Measurements from ENCODE around the gene LEMD2.

Gene LEMD2

DNA sequence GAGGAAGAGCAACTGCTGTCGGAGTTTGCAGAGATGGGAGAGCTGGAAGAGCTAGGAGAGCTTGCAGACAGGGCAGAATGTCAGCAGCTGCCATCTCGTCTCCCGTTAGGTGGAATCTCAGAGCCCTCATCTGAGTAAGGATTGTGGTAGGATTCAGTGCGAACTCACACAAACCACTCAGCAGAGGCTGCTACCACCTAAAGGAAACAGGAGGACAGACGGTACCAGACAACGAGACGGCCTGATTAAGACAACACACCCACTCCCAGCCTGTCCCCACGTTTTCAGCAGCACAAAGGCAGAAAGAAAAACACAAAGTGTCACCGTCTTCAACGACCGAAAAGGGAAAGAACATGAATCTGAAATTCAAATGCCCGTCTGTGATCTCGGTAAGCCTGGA, 4.1 kb downstream of the LEMD2 start:
- H3K36me3 ChIP-seq (ENCODE audit: control insufficient read depth, insufficient read depth, low read length): peaks cover 59% of the 10 kb centered on the region
- H3K9me3 ChIP-seq (ENCODE audit: control insufficient read depth, low read length): no peaks in the 10 kb centered on the region
- H3K4me1 ChIP-seq (ENCODE audit: control insufficient read depth, insufficient read depth, low read length, poor library complexity, severe bottlenecking): peaks cover 20% of the 10 kb centered on the region
- H3K4me3 ChIP-seq (ENCODE audit: insufficient read depth, low read depth, low read length, poor library complexity, severe bottlenecking): no peak overlapping the region
- H3K27me3 ChIP-seq (replicated peaks; ENCODE audit: control insufficient read depth, insufficient read depth, low read length, poor library complexity, severe bottlenecking): no peaks in the 10 kb centered on the region
- H3K27ac ChIP-seq (ENCODE audit: insufficient read depth, low read length, poor library complexity, severe bottlenecking): no peak overlapping the region
- DNase-seq: no peak

DNA sequence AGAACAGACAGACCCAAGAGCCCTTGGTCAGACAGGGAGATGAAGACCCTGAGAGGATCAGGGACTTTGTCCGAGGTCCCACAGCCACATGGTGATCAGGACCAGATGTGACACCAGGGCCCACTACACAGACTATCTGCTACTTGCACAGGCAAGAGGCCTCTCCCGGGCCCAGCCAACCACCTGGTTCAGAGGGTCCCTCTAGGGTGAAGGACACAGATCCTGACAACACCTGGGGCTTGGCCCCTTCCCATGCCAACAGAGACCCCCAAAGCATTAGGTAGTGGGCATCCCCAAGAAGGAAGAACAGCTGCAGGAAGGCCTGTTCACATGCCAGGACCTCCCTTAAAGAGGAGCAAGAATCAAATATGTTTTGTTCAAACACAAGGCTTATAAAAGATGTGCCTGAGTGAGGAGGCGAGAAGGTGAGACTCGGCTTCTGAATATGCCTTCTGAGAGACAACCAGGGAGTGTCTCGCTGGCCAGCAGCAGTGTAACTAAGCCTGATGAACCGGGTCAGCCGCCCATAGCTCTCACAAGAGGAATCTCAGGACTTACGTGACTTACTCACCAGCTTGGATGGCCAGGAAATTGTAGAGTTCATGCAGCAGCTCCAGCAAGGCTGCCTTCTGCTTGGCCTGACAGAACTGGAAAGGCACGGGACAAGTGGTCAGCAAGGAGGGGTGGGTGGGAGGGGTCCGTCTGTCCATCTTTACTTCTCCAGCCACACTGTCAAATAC, 5.0 kb downstream of the LEMD2 start:
- H3K36me3 ChIP-seq (ENCODE audit: control insufficient read depth, insufficient read depth, low read length): peaks cover 67% of the 10 kb centered on the region
- no peak for DNase-seq

DNA sequence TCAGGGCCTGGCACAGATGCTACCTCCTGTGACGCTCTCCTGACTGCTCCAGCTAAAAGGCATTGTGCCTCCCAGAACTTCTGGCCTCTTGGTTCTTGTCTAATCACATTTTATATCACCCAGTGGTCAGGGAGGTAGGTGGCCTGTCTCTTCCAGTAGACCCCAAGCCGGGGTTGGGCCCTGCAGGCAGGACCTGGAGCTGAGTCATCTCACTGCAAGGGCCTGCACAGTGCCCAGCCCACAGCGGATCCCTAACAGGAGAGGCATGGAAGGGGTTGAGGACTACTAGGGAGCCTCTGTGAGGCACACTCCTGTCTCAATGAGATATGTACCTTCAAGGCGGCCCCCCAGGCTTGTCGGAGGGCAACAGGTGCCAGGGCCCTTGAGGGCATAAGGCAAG, 6.4 kb downstream of the LEMD2 start:
- no peak for DNase-seq
- Histone ChIP-seq H3K27me3 (replicated peaks; ENCODE audit: control insufficient read depth, insufficient read depth, low read length, poor library complexity, severe bottlenecking) (no peaks in the 10 kb centered on the region), H3K4me1 (ENCODE audit: control insufficient read depth, insufficient read depth, low read length, poor library complexity, severe bottlenecking) (peaks cover 16% of the 10 kb centered on the region), H3K4me3 (ENCODE audit: insufficient read depth, low read depth, low read length, poor library complexity, severe bottlenecking) (no peak overlapping the region), H3K36me3 (ENCODE audit: control insufficient read depth, insufficient read depth, low read length) (peaks cover 81% of the 10 kb centered on the region), H3K27ac (ENCODE audit: insufficient read depth, low read length, poor library complexity, severe bottlenecking) (no peak overlapping the region), H3K9me3 (ENCODE audit: control insufficient read depth, low read length) (no peaks in the 10 kb centered on the region)

More for the DNA sequence above, 5.0 kb downstream of the LEMD2 start:
- Histone ChIP-seq H3K27me3 (replicated peaks; ENCODE audit: control insufficient read depth, insufficient read depth, low read length, poor library complexity, severe bottlenecking) (no peaks in the 10 kb centered on the region), H3K27ac (ENCODE audit: insufficient read depth, low read length, poor library complexity, severe bottlenecking) (no peak overlapping the region), H3K9me3 (ENCODE audit: control insufficient read depth, low read length) (no peaks in the 10 kb centered on the region), H3K4me3 (ENCODE audit: insufficient read depth, low read depth, low read length, poor library complexity, severe bottlenecking) (no peak overlapping the region), H3K4me1 (ENCODE audit: control insufficient read depth, insufficient read depth, low read length, poor library complexity, severe bottlenecking) (peaks cover 20% of the 10 kb centered on the region)

DNA sequence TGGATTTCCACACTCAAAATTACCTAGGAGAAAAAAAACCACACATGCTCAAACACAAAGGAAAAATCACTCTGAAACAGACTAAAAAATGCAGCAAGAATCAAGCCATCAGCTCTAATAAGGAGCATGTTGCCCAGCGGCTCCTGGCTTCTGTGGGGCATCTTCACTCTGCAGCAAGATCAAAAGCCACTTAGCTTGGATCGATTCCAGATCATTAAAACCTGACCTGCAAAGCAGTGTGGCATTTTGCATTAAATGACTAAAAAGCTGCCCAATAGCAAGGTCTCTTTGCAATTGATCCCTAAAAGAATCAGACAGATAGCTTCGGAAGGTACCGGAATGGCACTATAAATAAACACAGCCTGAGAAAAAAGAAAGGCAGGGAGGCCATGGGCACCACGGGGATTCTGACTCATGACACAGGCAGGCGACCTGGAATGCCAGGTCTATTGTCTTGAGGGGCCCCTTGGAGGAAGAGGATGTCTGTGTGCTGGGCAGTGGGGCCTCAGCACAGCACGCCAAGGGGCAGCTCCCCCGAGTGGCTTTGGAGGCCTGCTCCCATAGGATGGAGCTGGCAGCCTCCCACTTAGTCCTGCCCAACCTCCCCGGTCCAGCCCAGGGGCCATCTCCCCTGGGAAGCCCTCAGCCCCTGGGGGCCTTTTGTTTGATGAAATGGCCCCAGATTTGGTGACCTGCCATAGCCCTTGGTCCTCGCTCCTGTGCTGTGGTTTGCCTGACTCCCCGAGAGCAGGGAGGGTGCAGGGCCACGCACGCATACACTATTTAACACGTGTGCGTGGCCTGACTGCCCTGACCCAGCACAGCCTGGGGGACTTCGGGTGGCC, 7.6 kb downstream of the LEMD2 start:
- Histone ChIP-seq H3K9me3 (ENCODE audit: control insufficient read depth, low read length) (no peaks in the 10 kb centered on the region), H3K27me3 (replicated peaks; ENCODE audit: control insufficient read depth, insufficient read depth, low read length, poor library complexity, severe bottlenecking) (no peaks in the 10 kb centered on the region), H3K36me3 (ENCODE audit: control insufficient read depth, insufficient read depth, low read length) (peaks cover 93% of the 10 kb centered on the region), H3K27ac (ENCODE audit: insufficient read depth, low read length, poor library complexity, severe bottlenecking) (no peak overlapping the region), H3K4me1 (ENCODE audit: control insufficient read depth, insufficient read depth, low read length, poor library complexity, severe bottlenecking) (peaks cover 4% of the 10 kb centered on the region), H3K4me3 (ENCODE audit: insufficient read depth, low read depth, low read length, poor library complexity, severe bottlenecking) (no peak overlapping the region)
- no peak for DNase-seq

DNA sequence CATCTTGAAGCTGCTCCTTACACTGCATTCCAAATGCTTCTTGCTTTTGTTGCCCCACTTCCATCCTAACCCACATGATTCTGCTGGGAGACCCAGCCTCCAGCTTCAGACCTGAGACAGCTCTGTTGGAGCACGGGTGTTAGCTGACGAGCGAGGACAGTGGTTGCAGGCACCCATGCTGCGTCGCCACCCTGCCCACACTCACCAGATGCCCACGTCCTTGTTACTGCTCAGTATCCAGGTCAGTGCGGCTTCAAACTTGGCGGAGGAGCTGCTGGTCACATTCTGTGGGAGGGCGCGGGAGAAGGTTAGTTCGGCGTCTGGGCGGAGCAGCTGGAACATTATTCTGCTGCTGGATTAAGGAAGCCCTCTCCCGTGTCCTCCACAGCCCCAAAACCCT, 9.0 kb downstream of the LEMD2 start:
- no peak overlapping the region for H3K4me3 ChIP-seq (ENCODE audit: insufficient read depth, low read depth, low read length, poor library complexity, severe bottlenecking)
- H3K36me3 ChIP-seq (ENCODE audit: control insufficient read depth, insufficient read depth, low read length): peaks cover 96% of the 10 kb centered on the region
- DNase-seq: no peak

DNA sequence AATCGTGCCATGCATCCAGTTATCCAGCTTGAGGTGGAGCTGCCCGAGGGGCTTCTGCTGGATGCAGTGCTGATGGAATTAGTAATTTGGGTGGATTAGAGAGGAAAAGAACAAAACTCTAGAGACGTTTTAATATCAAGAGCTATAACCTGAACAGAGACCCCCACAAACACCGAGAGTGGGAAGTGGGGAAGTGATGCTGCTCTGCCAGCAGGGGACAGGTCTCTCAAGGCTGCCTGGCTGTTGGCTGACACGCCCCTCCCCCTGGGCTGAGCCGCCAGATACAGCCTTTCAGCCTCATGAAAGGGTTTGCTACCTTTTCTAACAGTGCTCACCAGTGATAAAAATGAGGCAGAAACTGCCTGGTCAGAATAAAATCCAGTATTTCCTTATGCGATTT, 9.6 kb downstream of the LEMD2 start:
- no peak overlapping the region for H3K27ac ChIP-seq (ENCODE audit: insufficient read depth, low read length, poor library complexity, severe bottlenecking)

More for the DNA sequence above, 9.0 kb downstream of the LEMD2 start:
- Histone ChIP-seq H3K27ac (ENCODE audit: insufficient read depth, low read length, poor library complexity, severe bottlenecking) (no peak overlapping the region), H3K27me3 (replicated peaks; ENCODE audit: control insufficient read depth, insufficient read depth, low read length, poor library complexity, severe bottlenecking) (no peaks in the 10 kb centered on the region), H3K9me3 (ENCODE audit: control insufficient read depth, low read length) (no peaks in the 10 kb centered on the region), H3K4me1 (ENCODE audit: control insufficient read depth, insufficient read depth, low read length, poor library complexity, severe bottlenecking) (no peaks in the 10 kb centered on the region)

DNA sequence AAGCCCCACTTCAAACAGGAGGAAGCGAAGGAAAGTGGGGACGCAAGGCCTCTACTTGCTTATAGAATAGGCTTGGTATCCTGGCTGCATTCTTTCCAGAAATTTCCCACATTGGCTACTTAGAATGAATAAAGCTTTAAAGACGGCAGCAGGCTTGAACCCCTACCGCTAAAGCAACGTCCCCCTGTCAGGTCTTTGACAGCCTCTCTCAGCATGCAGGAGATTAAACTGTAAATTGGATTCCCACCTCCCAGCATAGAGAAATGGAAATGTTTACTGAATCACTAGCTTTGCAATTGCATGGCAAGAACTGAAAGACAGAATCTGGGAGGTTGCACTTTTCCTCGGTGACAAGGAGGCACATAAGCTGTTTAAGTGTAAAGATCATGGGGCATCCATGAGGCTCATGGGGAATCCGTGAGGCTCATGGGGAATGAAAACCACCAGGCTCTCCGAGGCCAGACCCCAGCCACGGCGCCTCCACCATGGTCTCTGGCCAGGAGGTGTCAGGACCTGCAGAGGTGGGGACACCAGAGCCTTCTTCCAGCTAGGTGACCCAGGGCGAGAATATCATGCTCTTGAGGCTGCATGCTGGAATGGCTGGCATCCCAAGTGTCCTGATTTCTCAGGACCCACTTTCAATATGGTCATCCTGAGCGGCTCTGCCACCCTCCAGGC, 10.3 kb downstream of the LEMD2 start:
- Histone ChIP-seq H3K27ac (ENCODE audit: insufficient read depth, low read length, poor library complexity, severe bottlenecking) (no peak overlapping the region), H3K36me3 (ENCODE audit: control insufficient read depth, insufficient read depth, low read length) (peaks cover 95% of the 10 kb centered on the region), H3K4me1 (ENCODE audit: control insufficient read depth, insufficient read depth, low read length, poor library complexity, severe bottlenecking) (no peaks in the 10 kb centered on the region), H3K9me3 (ENCODE audit: control insufficient read depth, low read length) (no peaks in the 10 kb centered on the region), H3K27me3 (replicated peaks; ENCODE audit: control insufficient read depth, insufficient read depth, low read length, poor library complexity, severe bottlenecking) (no peaks in the 10 kb centered on the region), H3K4me3 (ENCODE audit: insufficient read depth, low read depth, low read length, poor library complexity, severe bottlenecking) (no peak overlapping the region)
- no peak for DNase-seq

More for the DNA sequence above, 9.6 kb downstream of the LEMD2 start:
- no peaks in the 10 kb centered on the region for H3K27me3 ChIP-seq (replicated peaks; ENCODE audit: control insufficient read depth, insufficient read depth, low read length, poor library complexity, severe bottlenecking)
- DNase-seq: no peak
- no peaks in the 10 kb centered on the region for H3K9me3 ChIP-seq (ENCODE audit: control insufficient read depth, low read length)
- no peaks in the 10 kb centered on the region for H3K4me1 ChIP-seq (ENCODE audit: control insufficient read depth, insufficient read depth, low read length, poor library complexity, severe bottlenecking)
- H3K36me3 ChIP-seq (ENCODE audit: control insufficient read depth, insufficient read depth, low read length): peaks cover 97% of the 10 kb centered on the region
- H3K4me3 ChIP-seq (ENCODE audit: insufficient read depth, low read depth, low read length, poor library complexity, severe bottlenecking): no peak overlapping the region

DNA sequence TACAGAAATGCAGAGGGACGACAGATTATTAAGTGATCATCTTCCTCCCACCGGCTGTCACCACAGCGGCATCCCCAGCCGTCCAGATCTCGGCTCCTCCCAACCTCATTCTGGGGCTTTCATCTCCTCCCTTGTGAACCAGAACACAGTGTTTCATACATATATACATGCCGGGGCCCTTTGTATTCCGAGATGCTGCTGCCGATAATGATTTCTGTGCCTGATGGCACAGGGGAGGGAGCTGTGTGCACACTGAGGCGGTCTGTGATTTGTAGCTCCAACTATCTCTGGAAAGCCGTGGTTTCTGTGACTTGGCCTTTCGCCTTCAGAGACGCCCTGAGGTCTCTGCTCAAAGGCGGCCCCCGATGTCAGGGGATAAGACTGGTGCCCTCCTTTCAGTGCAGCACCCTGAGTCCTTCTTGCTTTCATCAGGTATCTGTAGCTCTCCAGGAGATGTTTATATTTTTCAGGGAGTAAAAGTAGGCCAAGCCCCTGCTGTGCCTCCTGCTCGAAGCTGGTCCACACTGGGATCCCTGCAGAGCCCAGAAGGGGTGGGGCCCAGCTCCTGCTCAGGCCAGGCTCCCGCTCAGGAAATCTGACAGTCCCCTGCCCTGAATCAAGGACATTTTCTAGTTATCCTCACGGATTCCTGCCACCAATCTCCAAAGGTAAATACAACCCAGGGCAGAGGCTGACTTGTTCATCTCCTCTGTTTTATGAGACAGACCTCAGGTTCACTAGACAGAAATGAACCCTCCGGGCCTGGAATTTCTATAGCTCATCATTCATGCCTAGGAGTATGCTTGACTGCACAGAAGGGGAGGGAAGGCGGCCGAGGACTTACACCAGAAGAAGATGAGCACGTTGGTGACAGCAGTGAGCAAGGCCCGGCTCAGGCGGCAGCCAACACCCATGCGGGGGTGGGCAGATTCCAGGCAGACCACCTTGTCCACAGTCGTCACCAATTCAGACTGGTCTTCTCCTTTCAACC, 11.2 kb downstream of the LEMD2 start:
- H3K27me3 ChIP-seq (replicated peaks; ENCODE audit: control insufficient read depth, insufficient read depth, low read length, poor library complexity, severe bottlenecking): no peaks in the 10 kb centered on the region
- no peak overlapping the region for H3K27ac ChIP-seq (ENCODE audit: insufficient read depth, low read length, poor library complexity, severe bottlenecking)
- no peak for DNase-seq
- H3K4me3 ChIP-seq (ENCODE audit: insufficient read depth, low read depth, low read length, poor library complexity, severe bottlenecking): no peak overlapping the region
- H3K36me3 ChIP-seq (ENCODE audit: control insufficient read depth, insufficient read depth, low read length): peaks cover 95% of the 10 kb centered on the region
- H3K9me3 ChIP-seq (ENCODE audit: control insufficient read depth, low read length): no peaks in the 10 kb centered on the region
- H3K4me1 ChIP-seq (ENCODE audit: control insufficient read depth, insufficient read depth, low read length, poor library complexity, severe bottlenecking): no peaks in the 10 kb centered on the region

DNA sequence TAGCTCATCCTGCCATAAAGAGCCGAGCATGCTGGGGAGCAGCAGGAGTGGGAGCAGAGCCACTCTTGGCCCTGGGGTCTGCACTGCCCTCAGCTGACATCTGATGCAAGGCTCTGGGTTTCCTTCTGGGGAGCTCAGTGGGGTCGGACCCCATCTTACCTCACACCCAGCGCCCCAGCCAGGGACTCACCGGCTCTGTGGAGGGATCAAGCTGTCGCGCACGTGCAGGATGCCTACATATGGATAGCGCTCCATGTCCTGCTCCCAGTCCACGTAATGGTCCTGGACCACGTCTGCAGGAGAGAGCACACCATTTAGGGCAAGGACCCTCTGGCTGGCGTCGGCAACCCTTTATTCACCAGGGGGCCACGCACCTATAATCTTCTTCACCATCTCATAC, 12.2 kb downstream of the LEMD2 start:
- Histone ChIP-seq H3K27ac (ENCODE audit: insufficient read depth, low read length, poor library complexity, severe bottlenecking) (no peak overlapping the region), H3K36me3 (ENCODE audit: control insufficient read depth, insufficient read depth, low read length) (peaks cover 90% of the 10 kb centered on the region)
- no peak for DNase-seq

More for the DNA sequence above, 12.2 kb downstream of the LEMD2 start:
- Histone ChIP-seq H3K4me1 (ENCODE audit: control insufficient read depth, insufficient read depth, low read length, poor library complexity, severe bottlenecking) (no peaks in the 10 kb centered on the region), H3K4me3 (ENCODE audit: insufficient read depth, low read depth, low read length, poor library complexity, severe bottlenecking) (no peak overlapping the region), H3K9me3 (ENCODE audit: control insufficient read depth, low read length) (no peaks in the 10 kb centered on the region), H3K27me3 (replicated peaks; ENCODE audit: control insufficient read depth, insufficient read depth, low read length, poor library complexity, severe bottlenecking) (no peaks in the 10 kb centered on the region)

Data from effector memory CD4-positive, alpha-beta T cell (primary cell).